ENCODE measurements around the gene GPR3. TPM values are rescaled to one million over a fixed set of nuclear protein-coding genes. Genes with fewer than 3 reads are reported as not detected.

GPR3 gene
- total and polyA plus RNA-seq, 2 of the 8 experiments (the other 6 are each of a cell fraction or from before 2014, with no cell fraction given): 9.9 to 26.5 TPM

- TF ChIP-seq TAF7 (optimal IDR thresholded peaks at IDR 0.05; ENCODE audit: borderline replicate concordance, low read depth, low read length) (no peak), RAD21 (IDR thresholded peaks at IDR 0.05 in 1 of 2, conservative IDR thresholded peaks at IDR 0.05 in 1 of 2; ENCODE audit: low read depth in 2 of 2, low read length in 2 of 2) (peak; percentile 26 to 50; a peak in 3 of 4 replicates), CREB1 (IDR thresholded peaks at IDR 0.05) (peak; percentile 66), SIN3A (conservative IDR thresholded peaks at IDR 0.05 in 1 of 2, IDR thresholded peaks at IDR 0.05 in 1 of 2; ENCODE audit: low read depth in 1 of 2, low read length in 2 of 2) (0 out of 4 replicates have a peak, but pooled peaks of 1 of the 2 experiments have one; percentile 40), PHF8 (conservative IDR thresholded peaks at IDR 0.05; ENCODE audit: low read depth, low read length) (peak; percentile 26; the same call in 1 of the 2 replicates)
- TF ChIP-seq, protein P1, sequence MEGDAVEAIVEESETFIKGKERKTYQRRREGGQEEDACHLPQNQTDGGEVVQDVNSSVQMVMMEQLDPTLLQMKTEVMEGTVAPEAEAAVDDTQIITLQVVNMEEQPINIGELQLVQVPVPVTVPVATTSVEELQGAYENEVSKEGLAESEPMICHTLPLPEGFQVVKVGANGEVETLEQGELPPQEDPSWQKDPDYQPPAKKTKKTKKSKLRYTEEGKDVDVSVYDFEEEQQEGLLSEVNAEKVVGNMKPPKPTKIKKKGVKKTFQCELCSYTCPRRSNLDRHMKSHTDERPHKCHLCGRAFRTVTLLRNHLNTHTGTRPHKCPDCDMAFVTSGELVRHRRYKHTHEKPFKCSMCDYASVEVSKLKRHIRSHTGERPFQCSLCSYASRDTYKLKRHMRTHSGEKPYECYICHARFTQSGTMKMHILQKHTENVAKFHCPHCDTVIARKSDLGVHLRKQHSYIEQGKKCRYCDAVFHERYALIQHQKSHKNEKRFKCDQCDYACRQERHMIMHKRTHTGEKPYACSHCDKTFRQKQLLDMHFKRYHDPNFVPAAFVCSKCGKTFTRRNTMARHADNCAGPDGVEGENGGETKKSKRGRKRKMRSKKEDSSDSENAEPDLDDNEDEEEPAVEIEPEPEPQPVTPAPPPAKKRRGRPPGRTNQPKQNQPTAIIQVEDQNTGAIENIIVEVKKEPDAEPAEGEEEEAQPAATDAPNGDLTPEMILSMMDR (IDR thresholded peaks at IDR 0.05; ENCODE audit: control extremely low read depth in 1 of 3, insufficient read depth in 1 of 3, low read depth in 1 of 3, low read length in 3 of 3): peak in 2 of 3 experiments; percentile 7 to 42; a peak in 3 of 4 replicates
These were observed 41.5 kb upstream of the GPR3 start (continued) for GRCh38 chr1:27350663-27351540.

Measured in H1 (cell line).